GM10266 (cell line): ENCODE results near the gene VN1R5.
"Not testable (repeated sequence)": the region's sequence is repeated elsewhere in the genome, so short reads cannot be mapped to it uniquely, and the experiment has no call there.

ENCODE experiments used
- DNase-seq: peaks from one replicate; pipeline ENCODE4 v3.0.0; 2012; ENCODE audit errors: extremely low spot score
- CTCF ChIP-seq: IDR thresholded peaks from 2 replicates; pipeline ENCODE4 v1.5.1; 2012; ENCODE audit warnings: mild to moderate bottlenecking, low read depth; ENCODE audit not compliant: control insufficient read depth, insufficient read depth; ENCODE audit errors: missing control alignments

The VN1R5 gene

GRCh38 chr1:247274605-247275256 is 18.9 kb downstream of the VN1R5 start:
- no peak for TF ChIP-seq CTCF
- DNase-seq, result no peak

- TF ChIP-seq CTCF, result no peak
- no peak for DNase-seq
These were observed 21.3 kb downstream of the VN1R5 start for GRCh38 chr1:247277191-247277590.

DNA sequence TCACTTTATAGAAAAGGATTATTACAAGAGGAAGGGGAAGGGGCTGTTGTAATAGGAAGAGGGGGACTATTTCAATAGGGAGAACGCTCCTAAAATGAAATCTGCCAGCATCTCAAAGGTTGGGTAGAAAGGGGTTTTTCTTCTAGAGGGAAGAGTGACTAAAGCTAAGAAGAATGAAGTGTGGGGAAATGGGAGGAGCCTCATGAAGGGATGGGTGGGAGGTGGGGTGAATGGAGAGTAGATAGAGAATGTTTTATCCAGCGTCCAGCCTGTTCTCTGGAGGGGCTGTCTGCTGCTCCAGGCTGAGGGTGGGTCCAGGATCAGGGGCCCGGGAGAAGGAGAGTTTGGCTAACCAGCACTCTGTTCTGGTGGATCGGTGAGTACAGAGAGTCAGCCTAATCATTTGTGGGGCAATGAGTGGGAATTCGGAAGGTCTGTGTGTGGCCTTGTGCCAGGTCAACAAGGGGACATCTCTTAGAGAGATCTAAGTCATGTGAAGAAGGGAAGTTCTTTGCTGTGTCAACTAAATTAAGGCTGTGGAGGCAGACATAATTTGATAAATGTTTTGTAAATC is 25.2 kb downstream of the VN1R5 start:
- TF ChIP-seq CTCF, result no peak
- DNase-seq, result no peak

GRCh38 chr1:247286134-247286670 is 30.3 kb downstream of the VN1R5 start:
- DNase-seq, result no peak
- TF ChIP-seq CTCF, result no peak

GRCh38 chr1:247287460-247287859 is 31.6 kb downstream of the VN1R5 start:
- DNase-seq, result no peak
- no peak for TF ChIP-seq CTCF

GRCh38 chr1:247288341-247288740 is 32.5 kb downstream of the VN1R5 start:
- DNase-seq, result no peak
- no peak for TF ChIP-seq CTCF

- DNase-seq, result not testable (repeated sequence)
These were observed 33.5 kb downstream of the VN1R5 start for GRCh38 chr1:247289274-247289892.

GRCh38 chr1:247290576-247290975 is 34.7 kb downstream of the VN1R5 start:
- DNase-seq, result no peak
- TF ChIP-seq CTCF, result no peak
